ENCODE measurements around the gene KLRC4.

DNA sequence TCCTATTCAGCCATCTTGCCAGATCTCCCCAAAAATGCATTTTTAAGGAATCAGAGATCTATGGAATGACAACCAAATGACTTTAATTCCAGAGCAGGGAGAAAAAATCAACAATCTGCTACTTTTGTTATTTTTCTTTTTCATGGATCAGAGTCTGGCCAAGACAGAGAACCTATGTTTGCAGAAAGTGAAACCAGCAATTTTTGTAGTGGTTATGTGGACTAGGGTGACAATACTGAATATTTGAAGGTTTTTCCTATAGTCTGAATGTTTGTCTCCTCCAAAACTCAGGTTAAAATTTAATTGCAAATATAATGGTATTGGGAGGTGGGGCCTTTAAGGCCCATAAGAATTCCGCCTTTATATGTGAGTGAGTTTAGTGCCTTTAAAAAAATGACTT lies 50.6 kb downstream of the KLRC4 start:
- no peak for TF ChIP-seq CTCF (conservative IDR thresholded peaks at IDR 0.05; ENCODE audit: low read depth, low read length)
- TF ChIP-seq EZH2 (IDR thresholded peaks at IDR 0.05; ENCODE audit: low read length, unreplicated experiment) = no peak

Measured in PC-3 (cell line).